A549 (cell line): ENCODE results near the gene FLNB.

ENCODE experiments used
- CHD2 ChIP-seq: fragments of 150-350 bp; IDR thresholded peaks from 2 replicates; pipeline ENCODE4 v1.6.1; 2014; ENCODE audit warnings: low read length; ENCODE audit not compliant: partially characterized antibody
- CTCF ChIP-seq: fragments of >200 bp; sonication (Bioruptor Twin); formaldehyde crosslinking; IDR thresholded peaks from 3 replicates; pipeline ENCODE4 v1.5.1; 2016
- HMGXB4 ChIP-seq: fragments of 250-450 bp; sonication (Bioruptor Pico); IDR thresholded peaks from 2 replicates; pipeline ENCODE4 v1.5.0; 2021; ENCODE audit warnings: mild to moderate bottlenecking, moderate library complexity, borderline replicate concordance
- MAX ChIP-seq: IDR thresholded peaks from 2 replicates; pipeline ENCODE4 v1.6.1; 2012
- MAZ ChIP-seq: fragments of 150-350 bp; IDR thresholded peaks from 2 replicates; pipeline ENCODE4 v1.6.1; 2014; ENCODE audit warnings: antibody characterized with exemption, low read depth, low read length, borderline replicate concordance
- MYC ChIP-seq: IDR thresholded peaks from 2 replicates; pipeline ENCODE4 v1.6.1; 2012; ENCODE audit warnings: mild to moderate bottlenecking, inconsistent platforms, low read length, improper control_type of control experiment, borderline replicate concordance
- NPAS2 ChIP-seq: fragments of 250-450 bp; sonication (Bioruptor Pico); IDR thresholded peaks from 2 replicates; pipeline ENCODE4 v1.8.0; 2022; ENCODE audit warnings: mild to moderate bottlenecking, moderate library complexity, borderline replicate concordance
- POLR2A ChIP-seq: IDR thresholded peaks from 2 replicates; pipeline ENCODE4 v1.6.1; 2012; ENCODE audit warnings: mild to moderate bottlenecking, low read length
- RARB ChIP-seq: fragments of 250-450 bp; sonication (Bioruptor Pico); IDR thresholded peaks from 2 replicates; pipeline ENCODE4 v1.8.0; 2021; ENCODE audit warnings: mild to moderate bottlenecking, moderate library complexity
- REST ChIP-seq: fragments of 200-600 bp; sonication (generic); IDR thresholded peaks from 2 replicates; pipeline ENCODE4 v1.6.1; 2016; ENCODE audit warnings: antibody characterized with exemption, mild to moderate bottlenecking, moderate library complexity
- RNF2 ChIP-seq: fragments of 200-600 bp; sonication (generic); IDR thresholded peaks from 2 replicates; pipeline ENCODE4 v1.6.1; 2016; ENCODE audit warnings: low read depth, mild to moderate bottlenecking, antibody characterized with exemption, moderate library complexity, borderline replicate concordance
- SREBF2 ChIP-seq: fragments of 450-650 bp; IDR thresholded peaks from 2 replicates; pipeline ENCODE4 v1.6.1; 2014; ENCODE audit warnings: mild to moderate bottlenecking, moderate library complexity
- USF2 ChIP-seq: fragments of 450-650 bp; IDR thresholded peaks from 2 replicates; pipeline ENCODE4 v1.6.1; 2014; ENCODE audit warnings: antibody characterized with exemption

GRCh38 chr3:58008141-58009025, at the start of gene FLNB:
- no peak for TF ChIP-seq RNF2
- peak; percentile 68 for TF ChIP-seq CTCF
- TF ChIP-seq POLR2A: peak; percentile 93
- TF ChIP-seq USF2: no peak
- no peak for TF ChIP-seq MAZ
- no peak for TF ChIP-seq RARB
- TF ChIP-seq NPAS2: no peak
- TF ChIP-seq MAX: no peak; the same call in 1 of the 2 replicates
- no peak for TF ChIP-seq MYC
- no peak for TF ChIP-seq SREBF2
- no peak for TF ChIP-seq REST
- TF ChIP-seq HMGXB4 (CRISPR knock-in tag): no peak
- no peak for TF ChIP-seq CHD2
